Activated CD8-positive, alpha-beta memory T cell treated with anti-CD3 and anti-CD28 coated beads, Interleukin-2, amount 50 U/mL, for 48 hours (primary cell): ENCODE data around the gene TMEM131.

Experiments used
- DNase-seq: peaks from one replicate; pipeline ENCODE4 v3.0.0-alpha.2; 2020

TMEM131 gene

DNA sequence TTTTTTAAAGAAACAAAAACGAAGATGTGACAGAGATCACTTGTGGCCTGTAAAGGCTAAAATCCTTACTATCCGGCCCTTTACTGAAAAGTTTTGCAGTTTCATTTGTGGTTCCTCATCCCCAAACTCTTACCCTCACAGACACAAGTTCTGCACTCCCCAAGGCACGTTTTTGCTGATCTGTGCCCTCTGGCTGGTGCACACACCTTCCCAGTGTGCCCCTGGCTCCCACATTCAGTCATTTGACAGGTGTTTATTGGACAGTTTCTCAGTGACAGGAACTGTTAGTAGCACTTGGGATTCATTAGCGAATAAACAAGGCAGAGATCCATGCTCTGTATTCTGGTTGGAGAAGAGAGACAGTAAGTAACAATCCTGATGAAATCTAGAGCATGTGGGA lies 259.6 kb downstream of the TMEM131 start:
- DNase-seq: no peak

DNA sequence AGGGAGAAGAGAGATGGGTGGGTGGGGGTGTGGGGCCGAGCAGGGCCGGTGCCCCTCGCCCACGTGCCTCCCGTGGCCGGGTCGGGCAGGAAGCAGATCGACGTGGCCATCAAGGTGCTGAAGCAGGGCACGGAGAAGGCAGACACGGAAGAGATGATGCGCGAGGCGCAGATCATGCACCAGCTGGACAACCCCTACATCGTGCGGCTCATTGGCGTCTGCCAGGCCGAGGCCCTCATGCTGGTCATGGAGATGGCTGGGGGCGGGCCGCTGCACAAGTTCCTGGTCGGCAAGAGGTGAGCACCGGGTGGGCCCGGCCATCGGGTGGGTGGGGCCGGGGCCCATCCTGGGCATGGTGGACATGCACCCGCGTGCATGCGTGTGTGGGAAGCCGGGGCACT lies 260.6 kb downstream of the TMEM131 start:
- peak; percentile 46 for DNase-seq

DNA sequence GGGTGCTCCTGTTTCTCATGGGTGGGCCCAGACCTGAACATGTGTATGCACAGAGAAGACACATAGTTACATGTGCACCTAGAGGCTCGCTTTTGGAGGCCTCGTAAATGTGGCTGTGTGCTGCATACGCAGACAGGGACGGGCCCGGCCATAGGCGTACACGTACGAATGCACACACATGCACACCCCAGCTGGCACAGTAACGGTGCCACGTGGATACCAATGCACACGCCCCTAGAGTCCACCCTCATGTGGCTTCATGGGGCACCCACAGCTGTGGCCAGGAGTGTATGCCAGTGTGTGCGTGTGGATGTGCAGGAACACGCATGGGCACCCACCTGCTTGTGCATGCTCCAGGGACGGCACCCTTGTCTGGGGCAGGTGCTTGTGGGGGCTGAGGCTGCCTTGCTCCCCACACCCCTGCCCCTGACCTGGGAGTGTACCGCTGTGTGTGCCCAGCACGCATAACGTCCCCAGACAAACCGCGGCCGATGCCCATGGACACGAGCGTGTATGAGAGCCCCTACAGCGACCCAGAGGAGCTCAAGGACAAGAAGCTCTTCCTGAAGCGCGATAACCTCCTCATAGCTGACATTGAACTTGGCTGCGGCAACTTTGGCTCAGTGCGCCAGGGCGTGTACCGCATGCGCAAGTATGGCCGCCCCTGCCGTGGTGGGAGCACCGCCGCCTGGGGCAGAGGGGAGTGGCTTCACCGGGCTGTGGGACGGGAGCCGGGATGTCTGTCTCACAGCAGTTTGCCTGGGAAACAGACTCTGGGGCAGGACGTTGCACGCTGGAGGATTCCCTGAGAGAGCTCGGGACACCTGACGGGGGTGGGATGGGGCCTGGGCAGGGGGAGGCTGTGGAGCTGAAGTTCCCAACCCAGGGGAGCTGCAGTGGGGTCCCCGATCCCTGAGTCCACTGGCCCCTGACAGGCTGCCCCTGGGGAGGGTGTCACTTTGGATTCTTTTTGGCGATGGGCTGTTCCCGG lies 261.4 kb downstream of the TMEM131 start:
- DNase-seq: peak; percentile 42

DNA sequence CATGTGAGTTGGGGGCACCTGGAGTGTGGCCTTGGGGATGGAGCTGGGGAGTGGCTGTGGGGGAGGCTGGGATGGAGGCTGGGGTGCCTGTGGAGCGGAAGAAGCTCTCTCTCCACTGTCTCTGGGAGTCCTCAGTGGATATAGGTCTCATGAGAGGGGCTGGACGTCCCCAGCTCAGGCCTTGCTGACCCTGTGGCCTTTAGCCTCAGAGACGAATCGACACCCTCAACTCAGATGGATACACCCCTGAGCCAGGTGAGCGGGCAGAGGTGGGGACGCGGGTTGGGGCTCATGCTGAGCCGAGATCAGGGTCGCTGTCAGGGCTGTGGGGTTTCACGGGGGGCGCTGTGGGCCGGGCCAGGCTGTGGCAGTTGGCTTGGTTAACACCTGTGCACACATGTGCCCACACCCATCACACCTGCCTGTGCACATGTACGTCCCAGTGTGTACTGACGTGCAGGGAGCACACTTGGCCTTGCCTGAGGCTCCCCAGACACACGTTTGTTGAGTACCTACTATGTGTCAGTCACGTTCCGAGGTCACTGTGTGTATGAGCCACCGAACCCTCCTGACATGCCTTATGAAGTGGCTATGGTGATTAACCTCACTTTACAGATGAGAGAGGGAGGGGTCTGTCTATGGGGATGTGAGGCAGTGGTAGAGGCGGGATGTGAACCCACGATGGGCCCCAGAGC lies 262.3 kb downstream of the TMEM131 start:
- peak; percentile 51 for DNase-seq

DNA sequence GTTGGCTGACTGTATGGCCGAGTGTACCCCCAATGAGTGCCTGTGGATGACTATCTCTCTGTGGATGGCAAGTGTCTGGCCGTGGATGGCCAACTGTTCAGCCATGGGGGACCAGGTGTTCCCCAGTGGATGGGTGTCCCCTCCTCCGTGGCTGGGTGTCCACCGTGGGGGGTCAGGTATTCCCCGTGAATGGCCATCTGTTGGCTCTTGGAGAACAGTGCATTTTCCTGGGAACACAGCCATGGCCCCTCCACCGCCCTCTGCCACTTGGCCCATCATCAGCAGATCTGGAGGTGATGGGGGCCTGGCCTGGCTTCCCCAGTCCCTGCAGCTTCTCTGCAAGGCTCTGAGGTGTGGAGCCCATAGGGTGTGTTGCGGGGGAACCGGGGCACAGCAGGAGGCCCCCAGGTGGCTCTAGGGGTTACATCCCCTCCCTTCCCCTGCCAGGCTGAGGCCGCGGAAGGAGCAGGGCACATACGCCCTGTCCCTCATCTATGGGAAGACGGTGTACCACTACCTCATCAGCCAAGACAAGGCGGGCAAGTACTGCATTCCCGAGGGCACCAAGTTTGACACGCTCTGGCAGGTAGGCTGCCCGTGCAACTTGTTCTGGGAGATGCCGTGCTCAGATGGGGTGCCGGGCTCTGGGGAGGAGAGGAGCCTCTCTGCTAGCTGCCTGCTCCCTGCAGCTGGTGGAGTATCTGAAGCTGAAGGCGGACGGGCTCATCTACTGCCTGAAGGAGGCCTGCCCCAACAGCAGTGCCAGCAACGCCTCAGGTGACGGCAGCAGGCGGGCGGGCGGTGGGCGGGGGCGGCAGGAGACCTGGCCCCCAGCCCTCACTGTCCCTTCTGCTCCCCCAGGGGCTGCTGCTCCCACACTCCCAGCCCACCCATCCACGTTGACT lies 263.1 kb downstream of the TMEM131 start:
- DNase-seq: peak; percentile 47

DNA sequence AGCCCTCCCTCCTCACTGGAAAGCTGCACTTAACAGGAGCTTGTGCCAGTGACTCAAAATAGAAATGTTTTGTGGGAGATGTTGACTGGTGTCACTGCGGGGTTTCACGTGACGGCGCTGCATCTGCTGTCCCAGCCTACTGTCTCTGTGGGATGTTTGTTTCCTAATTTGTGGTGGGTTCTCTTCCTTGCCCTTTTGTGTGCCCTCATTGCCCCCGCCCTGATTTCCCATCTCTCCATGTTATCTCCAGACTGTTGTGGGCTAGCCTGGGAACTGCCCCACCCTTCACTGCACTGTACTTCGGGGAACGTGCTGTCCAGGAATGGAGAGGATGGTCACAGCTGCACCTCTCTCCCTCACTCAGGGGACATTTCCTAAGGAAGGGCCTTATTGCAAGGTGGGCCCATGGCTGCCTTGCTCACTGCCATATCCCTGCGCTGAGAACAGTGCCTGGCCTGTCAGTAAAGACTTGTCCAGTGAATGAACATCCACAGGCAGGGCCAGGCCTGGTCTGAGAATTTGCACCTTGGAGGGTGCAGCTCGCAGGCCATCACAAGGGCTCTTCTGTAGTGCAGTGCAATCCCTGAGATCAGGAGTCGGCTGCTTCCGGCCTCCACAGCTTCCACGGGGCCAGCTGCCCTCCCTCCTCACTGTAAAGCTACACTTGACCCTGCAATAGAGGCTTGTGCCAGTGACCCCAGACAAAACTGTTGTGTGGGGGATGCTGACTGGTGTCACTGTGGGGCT lies 264.3 kb downstream of the TMEM131 start:
- peak; percentile 46 for DNase-seq

DNA sequence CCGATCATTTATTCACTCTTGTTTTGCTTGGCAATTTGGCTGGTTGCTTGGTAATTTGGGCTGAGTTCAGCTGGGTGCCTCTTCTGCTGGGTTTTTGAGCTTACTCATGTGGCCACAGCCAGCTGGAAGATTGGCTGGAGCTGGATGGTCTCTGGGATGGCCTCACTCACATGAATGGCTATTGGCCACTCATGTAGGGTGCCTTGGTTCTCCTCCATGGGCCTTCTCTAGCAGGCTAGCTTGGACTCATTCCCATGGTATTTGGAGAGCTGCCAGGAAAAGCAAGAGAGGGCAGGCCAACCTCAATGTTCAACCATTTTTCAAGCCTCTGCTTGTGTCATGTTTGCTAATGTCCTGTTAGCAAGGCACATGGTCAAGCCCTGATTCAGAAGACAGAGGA lies 265.5 kb downstream of the TMEM131 start:
- no peak for DNase-seq

DNA sequence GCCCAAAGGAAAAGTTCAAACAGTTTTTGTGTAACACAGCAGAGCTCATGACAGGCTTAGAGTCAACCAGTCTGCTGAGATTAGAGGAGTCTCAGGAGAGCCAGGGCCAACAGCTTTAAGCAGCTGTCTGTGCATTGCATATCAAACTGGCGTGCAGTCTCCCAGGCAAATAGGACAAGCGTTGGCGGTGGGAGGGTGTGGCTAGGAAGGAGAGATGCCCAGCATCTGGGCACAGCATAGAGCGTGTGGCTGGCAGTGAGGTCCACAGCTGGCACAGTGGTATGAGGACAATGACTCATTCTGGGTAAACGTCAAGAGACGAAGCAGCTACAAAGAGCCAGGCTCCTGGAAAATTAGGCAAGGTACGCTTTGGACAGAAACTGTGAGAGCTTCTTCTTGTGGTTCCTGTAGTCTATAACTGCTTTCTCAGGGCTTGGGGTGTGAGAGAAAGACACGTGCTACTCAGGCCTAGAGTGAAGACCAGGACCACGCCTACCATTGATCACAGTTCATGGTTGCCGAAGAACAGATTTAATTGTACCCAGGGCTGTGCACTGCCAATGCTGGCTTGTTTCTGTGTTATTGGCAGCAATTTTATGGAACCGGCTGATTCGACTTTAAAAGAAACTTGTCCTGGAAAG lies 267.5 kb downstream of the TMEM131 start:
- DNase-seq: no peak

DNA sequence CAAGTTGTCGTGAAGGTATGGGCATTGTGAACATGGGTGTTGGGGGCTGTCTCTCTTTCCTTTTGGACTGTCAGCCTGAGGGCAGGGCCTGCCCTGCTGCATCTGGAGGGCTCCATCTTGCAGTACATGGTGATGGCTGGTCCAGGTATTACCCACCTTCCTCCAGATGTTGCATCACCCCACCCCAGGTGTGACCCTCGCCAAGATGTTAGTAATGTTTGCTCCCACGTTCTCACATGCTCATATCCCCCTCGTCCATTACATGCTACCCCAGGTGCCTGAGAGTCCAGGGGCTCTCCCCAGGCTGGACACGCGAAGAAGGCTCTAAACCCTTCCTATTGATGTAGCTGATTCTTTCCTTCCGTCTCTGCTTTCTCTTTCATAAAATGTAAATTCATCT lies 268.5 kb downstream of the TMEM131 start:
- no peak for DNase-seq

DNA sequence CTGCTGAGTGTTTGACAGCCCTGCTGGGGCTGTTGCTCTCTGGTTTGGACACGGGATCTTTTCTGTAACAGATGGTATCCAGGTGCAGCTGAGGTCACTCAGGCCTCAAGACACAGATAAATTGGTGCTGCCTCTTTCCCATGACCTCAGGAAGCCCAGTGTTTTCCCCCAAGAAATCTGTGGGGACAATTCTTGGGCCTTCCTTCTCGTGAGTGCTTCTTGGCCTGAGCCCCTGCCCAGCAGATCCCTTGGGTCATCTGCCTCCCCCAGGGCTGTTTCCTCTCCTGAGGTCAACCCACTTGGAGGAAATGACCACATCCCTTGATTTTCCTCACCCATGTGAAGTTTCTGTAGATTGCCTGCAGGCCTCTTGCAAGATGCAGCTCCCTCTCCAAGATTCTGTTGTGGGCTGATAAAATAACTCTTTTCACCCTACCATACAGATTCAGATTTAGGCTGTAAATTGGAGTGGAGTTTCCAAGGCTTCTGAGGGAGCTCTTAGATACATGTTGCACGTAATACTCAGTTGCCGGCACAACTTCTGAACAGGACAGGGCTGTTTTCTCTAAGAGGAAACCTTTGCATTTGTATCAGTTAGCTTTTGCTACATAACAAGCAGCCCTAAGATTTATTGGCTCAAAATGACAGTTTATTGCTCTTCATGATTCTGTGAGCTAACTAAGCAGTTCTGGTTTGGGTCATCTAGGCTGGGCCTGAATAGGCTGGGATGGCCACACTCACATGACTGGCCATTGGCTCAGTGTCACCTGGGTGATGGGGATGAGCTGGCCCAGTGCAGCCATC lies 269.3 kb downstream of the TMEM131 start:
- no peak for DNase-seq

DNA sequence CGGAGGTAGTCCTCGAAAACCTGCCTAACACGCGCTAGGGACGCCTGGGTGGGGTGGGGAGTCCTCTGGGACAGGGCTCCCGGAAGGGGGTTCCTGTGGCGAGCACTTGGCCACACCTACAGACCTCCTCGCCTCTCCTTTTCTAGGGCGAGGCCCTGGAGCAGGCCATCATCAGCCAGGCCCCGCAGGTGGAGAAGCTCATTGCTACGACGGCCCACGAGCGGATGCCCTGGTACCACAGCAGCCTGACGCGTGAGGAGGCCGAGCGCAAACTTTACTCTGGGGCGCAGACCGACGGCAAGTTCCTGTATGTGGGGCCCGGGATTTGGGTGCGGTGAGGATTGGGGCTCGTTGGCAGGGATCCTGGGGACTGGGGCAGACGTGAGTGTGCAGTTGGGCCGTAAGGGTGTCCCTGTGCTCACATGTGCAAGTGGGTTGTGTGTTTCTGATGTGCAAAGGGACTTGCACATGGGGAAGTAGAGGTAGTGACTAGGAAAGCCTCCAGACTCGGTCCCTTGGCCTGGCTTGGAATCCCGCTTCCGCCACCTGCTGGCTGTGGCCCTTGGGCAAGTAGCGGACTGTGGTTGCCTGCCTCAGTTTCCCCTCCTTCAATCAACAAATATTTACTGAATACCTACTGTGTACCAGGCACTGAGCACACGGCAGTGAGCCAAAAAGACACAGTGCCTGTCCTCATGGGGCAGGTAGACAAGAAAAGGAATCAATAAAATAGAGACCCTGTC lies 270.6 kb downstream of the TMEM131 start:
- DNase-seq: no peak

DNA sequence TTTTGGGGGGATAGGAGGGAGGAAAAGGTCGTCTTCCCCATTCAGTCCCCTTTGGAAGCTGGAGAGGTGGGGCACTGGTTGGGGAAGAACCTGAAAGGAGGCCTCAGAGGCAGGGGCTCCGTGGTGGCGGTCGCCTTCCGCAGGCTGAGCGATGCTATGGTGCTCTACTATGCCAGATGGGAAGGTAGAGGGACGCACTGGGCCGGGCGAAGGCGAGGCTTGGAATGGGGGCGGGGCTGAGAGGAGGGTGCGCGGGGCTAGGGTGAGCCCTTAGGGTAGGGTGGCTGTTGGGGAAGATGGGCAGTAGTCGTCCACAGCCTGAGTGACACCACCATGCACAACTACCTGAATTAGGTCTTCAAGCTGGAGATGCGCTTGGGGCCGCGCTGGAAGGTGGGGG lies 271.2 kb downstream of the TMEM131 start:
- DNase-seq: no peak

DNA sequence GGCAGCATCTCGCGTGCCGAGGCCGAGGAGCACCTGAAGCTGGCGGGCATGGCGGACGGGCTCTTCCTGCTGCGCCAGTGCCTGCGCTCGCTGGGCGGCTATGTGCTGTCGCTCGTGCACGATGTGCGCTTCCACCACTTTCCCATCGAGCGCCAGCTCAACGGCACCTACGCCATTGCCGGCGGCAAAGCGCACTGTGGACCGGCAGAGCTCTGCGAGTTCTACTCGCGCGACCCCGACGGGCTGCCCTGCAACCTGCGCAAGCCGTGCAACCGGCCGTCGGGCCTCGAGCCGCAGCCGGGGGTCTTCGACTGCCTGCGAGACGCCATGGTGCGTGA lies 271.7 kb downstream of the TMEM131 start:
- no peak for DNase-seq

DNA sequence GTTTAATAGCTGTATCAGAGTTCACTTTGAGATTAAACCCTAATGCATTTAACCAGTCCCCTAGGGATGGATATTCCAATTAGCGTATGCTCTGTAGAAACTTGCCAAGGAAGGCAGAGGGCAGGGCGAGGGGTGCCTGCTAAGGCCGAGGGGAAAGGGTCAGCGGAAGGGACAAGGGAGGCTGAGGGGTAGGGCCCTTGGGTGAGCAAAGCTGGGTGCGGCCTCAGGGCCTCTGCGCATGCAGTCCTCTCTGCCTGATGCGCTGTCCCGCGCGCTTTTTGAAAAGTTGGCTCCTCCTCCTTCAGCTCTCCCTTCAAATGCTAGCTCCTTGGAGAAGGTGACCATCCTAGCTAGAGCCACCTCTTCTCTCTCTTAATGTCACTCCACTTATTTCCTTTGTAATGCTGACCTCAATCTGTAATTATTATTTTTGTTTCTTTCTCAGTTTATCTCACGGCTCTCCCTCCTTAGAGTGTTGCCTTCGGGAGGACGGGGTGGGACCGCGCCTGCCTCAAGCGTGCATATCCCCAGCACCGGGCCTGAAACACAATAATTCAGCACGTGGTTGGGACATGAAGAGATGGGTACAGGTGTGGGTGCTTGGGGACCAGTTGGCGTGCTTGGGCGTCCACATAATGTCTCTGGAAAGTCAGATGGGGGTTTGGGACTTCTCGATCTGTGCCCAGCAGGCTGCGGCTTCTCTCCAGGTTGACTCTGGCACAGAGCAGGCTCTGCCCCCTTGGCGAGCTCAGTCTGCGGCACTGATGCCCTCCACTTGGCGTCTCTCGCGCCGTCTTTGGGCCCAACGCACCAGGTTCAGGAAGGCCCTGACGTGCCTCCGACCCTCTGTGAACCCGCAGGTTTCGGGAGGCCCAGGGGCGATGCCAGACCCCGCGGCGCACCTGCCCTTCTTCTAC lies 272.3 kb downstream of the TMEM131 start:
- no peak for DNase-seq

DNA sequence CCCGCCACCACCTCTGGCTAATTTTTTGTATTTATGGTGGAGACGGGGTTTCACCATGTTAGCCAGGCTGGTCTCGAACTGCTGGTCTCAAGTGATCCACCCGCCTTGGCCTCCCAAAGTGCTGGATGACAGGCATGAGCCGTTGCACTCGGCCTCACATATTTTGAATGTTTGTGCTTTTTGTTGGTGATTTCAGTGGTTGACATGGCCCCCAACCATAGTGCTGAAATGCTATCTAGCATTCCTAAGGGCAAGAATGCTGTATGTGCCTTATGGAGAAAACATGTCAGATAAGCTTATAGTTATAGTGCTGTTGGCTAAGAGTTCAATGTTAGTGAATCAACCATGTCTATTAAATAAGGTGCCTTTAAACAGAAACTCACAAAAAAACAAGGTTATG lies 273.5 kb downstream of the TMEM131 start:
- no peak for DNase-seq

DNA sequence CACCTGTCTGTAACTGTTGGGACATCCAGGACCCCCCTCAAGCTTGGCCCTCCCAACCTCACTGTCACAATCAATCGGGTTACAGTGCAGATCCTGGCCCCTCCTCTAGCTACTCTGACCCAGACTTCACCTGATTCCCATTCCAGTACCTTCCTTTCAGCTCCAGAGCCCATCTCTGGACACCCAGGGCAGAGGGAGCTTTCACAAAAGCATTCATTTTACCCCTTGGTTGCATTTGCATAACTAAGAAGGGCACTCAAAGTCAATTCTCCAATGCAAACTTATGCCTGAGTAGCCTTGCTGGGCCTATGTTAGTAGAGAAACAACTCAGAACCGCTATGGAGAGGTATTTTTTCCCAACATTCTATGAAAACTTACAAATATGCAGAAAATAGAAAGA lies 275.0 kb downstream of the TMEM131 start:
- DNase-seq: no peak

DNA sequence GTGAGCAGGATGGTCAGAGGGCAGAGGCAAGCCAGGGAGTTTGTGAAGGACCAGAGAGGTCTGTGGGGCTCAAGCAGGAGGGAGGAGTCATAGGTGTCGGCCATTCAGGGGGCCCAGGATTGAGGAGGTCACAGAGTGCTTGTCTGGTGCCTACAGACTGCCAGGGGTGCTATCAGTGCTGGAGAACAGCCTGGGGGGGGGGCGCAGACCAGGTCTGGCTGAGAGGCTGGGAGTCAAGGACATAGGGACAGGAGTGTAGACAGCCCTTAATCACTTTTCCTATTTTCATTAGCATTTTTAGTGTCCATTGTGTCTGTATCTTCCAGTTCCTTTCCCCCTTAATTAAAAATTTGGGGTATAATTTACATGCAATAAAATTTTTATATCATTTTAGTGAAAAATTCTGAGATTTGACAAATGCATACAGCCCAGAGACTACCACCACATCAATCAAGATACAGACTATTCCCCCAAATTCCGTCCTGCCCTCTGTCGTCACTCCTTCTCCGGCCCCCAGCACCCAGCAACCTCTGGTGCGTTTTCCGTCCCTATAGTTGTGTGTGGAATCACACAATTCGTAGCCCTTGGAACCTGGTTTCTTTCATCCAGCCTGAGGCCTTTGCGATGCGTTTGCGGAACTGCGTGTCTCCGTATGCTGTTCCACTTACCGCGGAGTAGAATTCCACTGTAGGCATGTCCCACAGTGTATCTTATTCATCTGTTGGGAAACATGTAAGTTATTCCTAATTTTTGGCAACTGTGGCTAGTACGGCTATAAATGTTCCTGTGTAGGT lies 276.2 kb downstream of the TMEM131 start:
- DNase-seq: no peak

DNA sequence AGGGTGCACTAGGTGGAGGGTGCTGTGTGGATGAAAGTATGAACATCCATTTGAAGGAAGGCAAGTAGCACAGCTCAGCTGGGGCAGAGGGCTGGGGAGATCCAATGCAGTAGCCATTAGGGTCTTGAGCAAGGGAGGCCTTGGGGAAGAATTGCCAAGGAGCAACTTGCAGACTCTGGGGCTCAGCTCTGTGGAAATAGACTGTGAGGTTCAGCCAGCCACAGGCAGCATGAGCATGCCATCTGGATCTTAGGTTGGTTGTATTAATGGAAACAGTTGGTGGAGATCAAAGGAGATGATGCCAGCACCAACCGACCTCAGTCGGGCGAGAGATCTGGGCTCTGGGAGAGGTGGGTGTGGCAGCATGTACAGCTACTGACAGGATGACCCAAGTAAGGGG lies 276.8 kb downstream of the TMEM131 start:
- DNase-seq: no peak
